Measurements from ENCODE around the gene HSPG2.

GRCh38 chr1:21912038-21912758 is 24.9 kb downstream of the HSPG2 start:
- no peak for TF ChIP-seq POLR2A (IDR thresholded peaks at IDR 0.05; ENCODE audit: low read length)
- no peak for TF ChIP-seq GATA1 (IDR thresholded peaks at IDR 0.05; ENCODE audit: low read depth, low read length)
